GM18870 (cell line): ENCODE results near the gene HES6.

ENCODE experiments used
- ATAC-seq: cut with Tn5 transposase; IDR thresholded peaks from one replicate; pipeline ENCODE4 v1.9.1; 2021; ENCODE audit warnings: moderate library complexity; ENCODE audit not compliant: unreplicated experiment

HES6 gene

DNA sequence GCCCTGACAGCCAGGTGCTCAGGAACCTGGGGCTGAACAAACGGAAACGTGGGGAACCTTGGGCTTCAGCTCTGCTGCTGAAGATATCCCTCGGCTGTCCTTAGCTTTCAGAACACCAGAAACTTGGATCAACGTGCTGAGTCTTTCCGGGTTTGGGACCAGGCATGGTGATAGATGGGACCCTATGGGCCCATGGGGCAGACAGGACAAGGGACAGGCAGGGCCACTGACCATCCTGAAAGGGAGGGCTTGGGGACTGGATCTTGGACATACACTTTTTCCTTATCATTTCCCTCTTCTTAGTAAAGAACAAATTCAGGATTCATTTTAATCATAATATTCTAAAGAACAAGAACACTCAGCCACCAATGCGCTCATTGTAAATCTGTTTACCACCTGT lies 16.3 kb upstream of the HES6 start:
- no peak for ATAC-seq

DNA sequence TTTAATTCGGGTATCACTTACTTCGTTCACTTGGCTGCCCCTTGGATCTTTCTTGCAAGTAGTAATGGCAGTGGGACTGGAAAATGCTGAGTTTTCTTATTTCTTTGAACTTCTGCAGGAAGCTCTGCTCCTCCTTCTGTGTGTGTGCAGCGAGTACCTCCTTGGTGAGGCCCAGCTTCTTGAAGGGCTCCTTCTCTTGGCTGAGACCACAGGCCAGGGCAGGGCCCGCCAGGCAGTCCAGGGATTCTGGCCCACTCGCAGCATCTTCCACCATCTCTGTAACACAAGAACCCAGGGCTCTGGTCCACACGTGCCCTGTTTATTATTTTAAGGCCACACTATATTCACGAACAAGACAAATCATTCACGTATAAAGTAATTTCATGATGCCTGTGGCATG lies 15.8 kb upstream of the HES6 start:
- no peak for ATAC-seq

DNA sequence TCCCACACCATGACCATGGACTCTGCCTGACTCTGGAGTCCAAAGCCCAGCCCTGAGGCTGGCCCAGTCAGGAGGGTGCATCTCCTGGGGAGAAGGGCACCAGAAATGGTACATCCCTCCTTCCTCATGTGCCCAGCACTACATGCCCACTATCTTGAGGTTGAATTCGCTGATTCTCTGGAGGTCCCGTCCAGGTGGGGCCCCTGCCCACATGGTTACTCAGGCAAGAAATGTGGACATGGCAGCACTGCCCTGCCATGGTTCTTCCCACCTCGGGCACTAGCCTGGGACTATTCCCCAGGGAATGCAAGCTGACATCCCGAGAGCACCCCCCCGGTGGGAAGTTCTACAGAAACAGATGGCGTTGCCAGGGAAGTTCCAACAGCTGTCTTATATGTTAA lies 15.3 kb upstream of the HES6 start:
- ATAC-seq, result no peak

- ATAC-seq, result no peak
Measured at GRCh38 chr2:238254095-238254723, 14.4 kb upstream of the HES6 start.

DNA sequence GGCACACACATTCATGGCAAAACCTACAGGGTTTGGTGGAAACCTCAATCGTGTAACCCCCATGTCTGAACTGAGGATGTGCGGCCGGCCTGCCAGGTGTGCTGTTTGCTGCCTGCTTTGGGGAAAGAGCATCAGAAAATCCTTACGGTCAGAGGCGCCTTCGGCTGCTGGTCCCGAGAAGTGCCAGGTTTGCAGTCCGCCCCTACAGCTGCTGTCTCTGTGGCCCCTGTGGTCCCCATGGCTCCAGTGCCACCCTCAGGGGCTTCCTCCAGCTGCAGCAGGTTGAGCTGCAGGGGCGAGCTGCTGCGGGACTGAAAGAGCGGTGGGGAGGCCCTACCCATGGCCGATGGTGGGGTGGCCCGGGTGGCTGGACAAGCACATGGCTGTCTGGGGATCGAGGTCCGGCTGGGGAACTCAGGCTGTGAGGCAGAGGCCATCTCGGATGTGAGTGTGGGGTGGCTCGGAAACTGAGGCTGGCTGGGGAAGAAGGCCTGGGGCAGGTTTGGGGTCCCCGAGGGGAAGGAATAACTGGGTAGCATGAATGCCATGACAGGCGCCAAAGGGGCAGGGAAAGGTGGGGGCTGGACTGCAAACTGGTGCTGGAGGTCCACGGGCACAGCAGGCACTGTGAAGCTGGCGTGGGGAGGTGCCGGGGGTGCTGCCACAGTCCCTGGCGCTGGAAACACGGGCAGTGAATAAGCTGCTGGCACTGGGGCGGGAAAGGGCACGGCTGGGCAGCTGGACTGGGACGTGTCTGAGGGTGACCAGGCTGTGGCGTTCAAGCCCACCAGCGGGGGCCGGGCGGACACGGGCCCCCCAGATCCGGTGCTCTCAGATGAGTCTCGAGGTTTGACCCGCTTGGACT lies 13.2 kb upstream of the HES6 start:
- no peak for ATAC-seq

GRCh38 chr2:238251986-238252385 lies 12.1 kb upstream of the HES6 start:
- no peak for ATAC-seq

DNA sequence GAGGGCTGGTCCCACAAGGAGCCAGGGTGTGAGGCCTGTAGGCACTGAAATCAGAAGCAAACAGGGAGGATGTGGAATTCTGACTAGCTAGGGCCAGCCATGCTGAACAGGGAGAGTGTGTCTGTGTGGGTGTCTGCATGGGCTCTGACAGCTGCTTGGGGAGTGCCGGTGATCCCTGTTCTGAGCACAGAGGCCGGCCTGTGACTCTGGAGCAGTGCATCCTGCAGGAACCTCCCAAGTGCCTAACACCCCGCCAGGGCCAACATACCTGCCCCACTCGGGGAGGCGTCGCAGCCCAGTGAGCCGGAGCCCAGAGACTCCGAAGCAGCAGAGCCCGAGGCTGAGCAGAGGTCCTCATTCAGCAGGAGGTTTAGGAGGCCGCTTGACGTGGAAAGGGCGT lies 11.5 kb upstream of the HES6 start:
- no peak for ATAC-seq

GRCh38 chr2:238250896-238251295 lies 11.1 kb upstream of the HES6 start:
- ATAC-seq, result no peak

DNA sequence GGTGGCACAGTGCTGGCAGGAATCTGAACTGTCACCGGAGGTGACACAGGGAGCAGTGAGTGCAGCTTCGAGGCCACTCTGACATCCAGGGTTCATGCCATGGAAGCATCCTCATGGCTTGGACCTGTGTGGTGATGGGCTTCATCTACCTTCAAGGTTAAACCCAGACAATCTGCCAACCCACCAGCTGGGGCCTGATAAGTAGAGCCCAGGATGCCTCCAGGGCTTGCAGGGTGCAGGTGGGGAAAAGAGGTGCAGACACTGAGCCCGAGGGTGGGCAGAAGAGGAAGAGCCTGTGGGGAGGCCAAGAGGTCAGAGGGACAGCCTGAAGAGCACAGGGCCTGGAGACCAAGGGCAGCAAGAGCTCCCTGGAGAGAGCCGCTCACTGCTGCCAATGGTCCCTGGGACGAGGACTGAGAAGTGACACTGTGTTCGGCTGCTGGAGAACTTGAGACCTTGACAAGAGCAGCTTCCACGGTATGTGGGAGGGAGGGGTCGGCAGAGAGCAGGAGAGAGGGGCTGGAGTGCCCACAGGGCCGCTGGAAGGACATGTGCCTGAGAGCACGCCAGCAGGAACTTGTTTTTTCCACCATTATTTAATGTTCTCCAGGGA lies 8.1 kb upstream of the HES6 start:
- ATAC-seq, result no peak

GRCh38 chr2:238247002-238247822 lies 7.4 kb upstream of the HES6 start:
- no peak for ATAC-seq

- ATAC-seq, result no peak
Measured at GRCh38 chr2:238244151-238244550, 4.3 kb upstream of the HES6 start.

DNA sequence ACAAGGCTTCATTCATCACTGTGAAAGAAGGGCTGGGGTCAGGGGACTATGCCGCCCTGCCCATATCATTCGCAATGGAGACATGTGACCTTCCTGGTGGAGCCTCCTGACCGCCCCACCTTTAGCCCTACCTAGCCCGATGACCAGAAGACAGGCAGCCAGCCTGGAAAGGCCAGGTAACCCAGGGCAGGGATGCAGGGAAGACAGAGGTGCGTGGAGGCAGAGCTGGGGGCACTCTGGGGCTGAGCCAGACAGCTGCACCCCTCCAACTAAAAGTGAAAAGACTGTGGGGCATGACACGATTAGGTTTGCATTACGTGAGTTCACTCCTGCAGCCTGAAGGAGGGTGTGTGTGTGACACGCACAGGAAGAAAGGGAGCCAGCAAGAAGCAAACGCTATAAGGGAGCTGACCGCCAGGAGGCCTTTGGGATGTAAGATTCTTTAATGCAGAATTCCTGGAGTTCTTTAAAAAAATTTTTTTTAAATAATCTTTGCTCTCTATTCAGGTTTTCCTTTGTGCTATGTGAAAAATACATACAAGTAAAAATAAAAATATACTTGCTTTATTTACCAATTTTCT lies 3.7 kb upstream of the HES6 start:
- no peak for ATAC-seq

- no peak for ATAC-seq
Measured at GRCh38 chr2:238242731-238243495, 3.1 kb upstream of the HES6 start.

GRCh38 chr2:238241970-238242369 lies 2.1 kb upstream of the HES6 start:
- ATAC-seq, result no peak

- ATAC-seq, result no peak
Measured at GRCh38 chr2:238240757-238241711, 1.2 kb upstream of the HES6 start.

DNA sequence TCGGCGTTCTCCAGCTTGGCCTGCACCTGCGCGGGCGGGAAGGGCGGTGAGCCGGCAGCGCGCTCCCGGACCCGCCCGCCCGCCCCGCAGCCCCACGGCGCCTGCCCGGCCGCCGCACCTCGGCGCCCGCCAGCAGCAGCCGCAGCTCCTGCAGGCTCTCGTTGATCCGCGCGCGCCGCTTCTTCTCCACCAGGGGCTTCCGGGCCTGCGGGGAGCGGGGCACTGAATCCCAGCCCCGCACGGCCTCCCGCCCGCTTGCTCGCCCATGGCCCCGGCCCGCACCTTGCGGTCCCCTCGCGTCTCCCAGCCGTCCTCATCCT lies 335 bp downstream of the HES6 start:
- ATAC-seq, result no peak

DNA sequence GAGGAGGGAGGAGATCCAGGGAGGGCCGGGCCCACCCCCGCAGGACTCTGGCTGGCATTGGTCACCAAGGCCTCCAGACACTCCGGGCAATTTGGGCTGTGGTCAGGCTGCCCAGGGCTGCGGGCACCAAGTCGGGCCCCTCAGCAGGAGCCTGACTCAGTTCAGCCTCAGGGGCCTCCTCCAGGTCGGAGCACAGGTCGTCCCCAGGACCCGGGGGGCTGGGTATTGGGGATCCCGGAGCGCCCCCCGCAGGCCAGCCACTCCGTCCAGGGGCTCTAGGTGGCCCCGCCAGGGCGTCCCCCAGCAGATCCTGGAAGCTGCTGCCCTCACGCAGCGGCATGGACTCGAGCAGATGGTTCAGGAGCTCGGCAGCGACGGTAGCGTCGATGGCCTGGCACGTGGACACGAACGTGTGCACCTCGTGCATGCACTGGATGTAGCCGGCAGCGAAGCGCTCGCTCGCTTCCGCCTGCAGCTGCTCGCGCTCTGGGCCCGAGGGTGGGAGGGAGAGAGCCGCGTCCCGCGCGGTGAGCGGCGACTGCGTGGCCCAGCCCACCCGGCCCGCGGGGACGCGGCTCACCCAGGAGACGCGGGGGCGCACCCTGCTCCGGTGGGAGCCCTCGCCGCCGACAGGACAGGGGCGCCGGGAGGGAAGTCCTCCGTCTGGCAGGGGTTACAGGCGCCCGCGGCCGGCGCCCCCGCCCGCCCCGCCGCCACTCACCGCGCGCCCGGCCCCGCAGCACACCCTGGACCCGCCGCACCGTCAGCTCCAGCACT lies 884 bp downstream of the HES6 start:
- ATAC-seq, result no peak

- ATAC-seq, result no peak
Measured at GRCh38 chr2:238238311-238238765, 1.5 kb downstream of the HES6 start.
